HepG2 (cell line): ENCODE results near the gene ARHGAP45. TPM values are rescaled to one million over a fixed set of nuclear protein-coding genes. Genes with fewer than 3 reads are reported as not detected.

Experiments
- CBFB ChIP-seq: sonication (generic); formaldehyde crosslinking; IDR thresholded peaks from 2 replicates; pipeline ENCODE4 v1.4.0; 2020; ENCODE audit warnings: missing genetic modification reagents
- CCDC6 ChIP-seq: sonication (generic); formaldehyde crosslinking; IDR thresholded peaks from 2 replicates; pipeline ENCODE4 v1.8.1; 2022; ENCODE audit warnings: mild to moderate bottlenecking, missing genetic modification reagents, moderate library complexity
- DBP ChIP-seq: sonication (generic); formaldehyde crosslinking; IDR thresholded peaks from 2 replicates; pipeline ENCODE4 v1.4.0; 2020; ENCODE audit warnings: missing genetic modification reagents; ENCODE audit errors: not compliant biosample characterization
- E2F1 ChIP-seq: sonication (generic); formaldehyde crosslinking; IDR thresholded peaks from 2 replicates; pipeline ENCODE4 v1.5.0; 2020; ENCODE audit warnings: missing genetic modification reagents
- GLMP ChIP-seq: sonication (generic); formaldehyde crosslinking; IDR thresholded peaks from 2 replicates; pipeline ENCODE4 v1.9.0; 2021; ENCODE audit warnings: missing genetic modification reagents, mild to moderate bottlenecking, borderline replicate concordance
- GTF2F1 ChIP-seq: fragments of 150-350 bp; IDR thresholded peaks from 2 replicates; pipeline ENCODE4 v1.6.1; 2014; ENCODE audit warnings: low read length
- ISL2 ChIP-seq: sonication (generic); formaldehyde crosslinking; IDR thresholded peaks from 2 replicates; pipeline ENCODE4 v1.5.0; 2020; ENCODE audit warnings: missing genetic modification reagents
- NFAT5 ChIP-seq: sonication (generic); formaldehyde crosslinking; IDR thresholded peaks from 2 replicates; pipeline ENCODE4 v1.4.0; 2020; ENCODE audit warnings: missing genetic modification reagents
- PATZ1 ChIP-seq: sonication (generic); formaldehyde crosslinking; IDR thresholded peaks from 2 replicates; pipeline ENCODE4 v1.4.0; 2020; ENCODE audit warnings: missing genetic modification reagents
- POLR2A ChIP-seq, 2 experiments: IDR thresholded peaks; 2 replicates each; pipeline ENCODE4 v1.6.1; 2011; ENCODE audit warnings: low read depth in 2 of 2, low read length in 2 of 2, mild to moderate bottlenecking in 1 of 2, moderate library complexity in 1 of 2; ENCODE audit not compliant: insufficient read depth in 1 of 2
- RAD21 ChIP-seq: fragments of 450-650 bp; formaldehyde crosslinking; IDR thresholded peaks from 2 replicates; pipeline ENCODE4 v1.5.0; 2020; ENCODE audit warnings: mild to moderate bottlenecking
- TOE1 ChIP-seq: sonication (generic); formaldehyde crosslinking; IDR thresholded peaks from 2 replicates; pipeline ENCODE4 v1.4.0; 2020; ENCODE audit warnings: mild to moderate bottlenecking, missing genetic modification reagents
- ZGPAT ChIP-seq: IDR thresholded peaks from 2 replicates; pipeline ENCODE4 v1.6.1; 2016; ENCODE audit warnings: mild to moderate bottlenecking
- ZNF354B ChIP-seq: sonication (generic); formaldehyde crosslinking; IDR thresholded peaks from 2 replicates; pipeline ENCODE4 v1.8.0; 2022; ENCODE audit warnings: mild to moderate bottlenecking, missing genetic modification reagents
- ZNF614 ChIP-seq: IDR thresholded peaks from 2 replicates; pipeline ENCODE4 v1.6.1; 2018; ENCODE audit warnings: missing biosample characterization, missing genetic modification reagents, inconsistent platforms, borderline replicate concordance
- ZSCAN20 ChIP-seq: sonication (generic); formaldehyde crosslinking; IDR thresholded peaks from 2 replicates; pipeline ENCODE4 v1.4.0; 2020; ENCODE audit warnings: missing genetic modification reagents, mild to moderate bottlenecking, borderline replicate concordance
- polyA plus RNA-seq, 8 experiments: library from polyadenylated mRNA; depleted of rRNA in 3 of 8; stranded (reverse) in 7 of 8; unstranded in 1 of 8; fragments of >200 nt; fragmentation: Illumina TruSeq in 4 of 8; extraction: Trizol in 4 of 8; gene quantifications; 2 replicates each; pipeline versions ENCODE4 v1.2.1 to v1.2.3, GENCODE V29; 2011 to 2016; ENCODE audit warnings: low read depth in 4 of 8, missing spikeins in 1 of 8, mixed read lengths in 1 of 8; ENCODE audit not compliant: insufficient read depth in 1 of 8
- total RNA-seq, 5 experiments: library from RNA; depleted of rRNA; stranded (reverse); fragments of >200 nt; fragmentation: Illumina TruSeq; extraction: Trizol; gene quantifications; 2 replicates each; pipeline ENCODE4 v1.2.3, GENCODE V29; 2016; ENCODE audit warnings: low read depth in 1 of 5

The ARHGAP45 gene
- total and polyA plus RNA-seq, 2 of the 13 experiments (the other 11 are each of a cell fraction or from before 2014, with no cell fraction given), result 0.84 to 32.0 TPM

DNA sequence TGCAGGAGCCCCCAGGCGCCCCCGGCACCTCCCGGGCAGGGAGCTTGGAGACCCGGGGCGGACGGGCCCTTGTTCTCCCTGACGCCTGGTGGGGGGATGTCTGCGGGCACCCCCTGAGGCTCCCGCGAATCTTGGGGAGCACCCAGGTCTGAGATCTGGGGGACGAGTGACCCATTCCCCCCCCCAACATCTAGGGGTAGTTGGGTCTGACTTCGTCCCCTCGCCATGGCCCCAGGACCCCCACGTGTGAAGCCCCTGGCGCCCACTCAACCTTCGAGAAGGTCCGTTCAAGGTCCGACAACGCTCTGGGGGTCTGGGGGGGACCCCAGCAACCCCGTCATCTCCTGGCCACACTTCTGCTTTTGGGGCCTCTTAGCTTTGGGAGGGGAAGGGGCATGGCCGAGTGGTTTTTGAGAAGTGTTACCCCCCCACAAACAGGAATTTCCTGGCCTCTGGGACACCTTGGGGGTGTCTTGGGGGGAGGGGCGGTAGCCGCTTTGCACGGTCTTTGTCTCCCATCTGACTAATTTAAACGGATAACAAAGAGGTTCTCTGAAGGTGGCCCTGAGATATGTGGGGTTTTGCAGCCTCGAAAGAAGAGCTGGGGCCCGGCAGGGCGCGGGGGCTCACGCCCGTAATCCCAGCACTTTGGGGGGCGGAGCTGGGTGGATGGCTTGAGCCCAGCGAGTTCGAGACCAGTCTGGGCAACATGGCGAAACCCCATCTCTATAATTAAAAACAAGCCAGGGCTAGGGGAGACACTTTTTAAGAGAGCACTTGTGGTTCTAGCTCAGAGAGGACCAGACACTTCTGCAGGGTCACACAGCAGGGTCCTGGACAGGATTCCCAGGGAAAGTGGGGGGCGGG, 40.0 kb upstream of the ARHGAP45 start (continued):
- TF ChIP-seq NFAT5, result 0 out of 2 replicates have a peak, but pooled peaks have one; percentile 52
- no peak; a peak in 1 of 4 replicates for TF ChIP-seq POLR2A (IDR thresholded peaks at IDR 0.05; ENCODE audit: insufficient read depth in 1 of 2, low read depth in 2 of 2, low read length in 2 of 2)
- TF ChIP-seq ZSCAN20 (CRISPR knock-in tag), result 0 out of 2 replicates have a peak, but pooled peaks have one; percentile 21
- TF ChIP-seq ZGPAT (CRISPR knock-in tag), result 0 out of 2 replicates have a peak, but pooled peaks have one; percentile 44
- 0 out of 2 replicates have a peak, but pooled peaks have one; percentile 32 for TF ChIP-seq E2F1
- TF ChIP-seq ZNF354B (CRISPR knock-in tag), result peak; percentile 64; the same call in 1 of the 2 replicates
- TF ChIP-seq GTF2F1, result no peak
- TF ChIP-seq TOE1 (CRISPR knock-in tag), result no peak
- no peak for TF ChIP-seq GLMP
- TF ChIP-seq DBP (CRISPR knock-in tag), result no peak
- peak; percentile 40; the same call in 1 of the 2 replicates for TF ChIP-seq ISL2 (CRISPR knock-in tag)
- peak; percentile 43; the same call in 1 of the 2 replicates for TF ChIP-seq PATZ1 (CRISPR knock-in tag)
- TF ChIP-seq CCDC6, result no peak
- no peak for TF ChIP-seq RAD21 (CRISPR knock-in tag)
- TF ChIP-seq CBFB (CRISPR knock-in tag), result 0 out of 2 replicates have a peak, but pooled peaks have one; percentile 5
- no peak for TF ChIP-seq ZNF614
